Endothelial cell of umbilical vein (primary cell): ENCODE measurements around the gene LRTM2. TPM values are rescaled to one million over a fixed set of nuclear protein-coding genes. Genes with fewer than 3 reads are reported as not detected.

Experiments
- BruUV-seq: library from RNA; stranded (reverse); fragments of 400-500 nt; replicated peaks from 2 replicates; lab custom pipeline; 2021; lab: Mats Ljungman, UMichigan
- CTCF ChIA-PET: fragments of 300-600, 350-600 bp; sonication (Branson Sonifier 250); formaldehyde crosslinking; loops from one replicate; lab custom pipeline; 2021; ENCODE audit warnings: antibody characterized with exemption, inconsistent platforms; lab: Charles Lee
- POLR2A ChIA-PET: fragments of 300-600, 350-600 bp; sonication (Branson Sonifier 250); formaldehyde crosslinking; loops from one replicate; lab custom pipeline; 2021; ENCODE audit warnings: antibody characterized with exemption, inconsistent platforms; lab: Charles Lee
- DNase-seq: peaks from one replicate; pipeline ENCODE4 v3.0.0-alpha.2; 2011; ENCODE audit warnings: low read depth, low spot score
- FAIRE-seq: peaks from 2 replicates; lab custom pipeline; 2011; peaks lifted over from hg19 to GRCh38; lab: Jason Lieb, UNC
- H2AFZ ChIP-seq: 2 replicates; pipeline ENCODE4 v1.6.0; 2012; ENCODE audit warnings: low read depth, low read length, control low read depth, inconsistent platforms
- H3K27ac ChIP-seq: 2 replicates; pipeline ENCODE4 v1.5.1; 2011; ENCODE audit warnings: low read depth, mild to moderate bottlenecking, control low read depth, low read length, moderate library complexity; ENCODE audit not compliant: insufficient read depth
- H3K27me3 ChIP-seq, 2 experiments: 2 replicates each; pipeline versions ENCODE4 v1.6.0 to v1.6.1; 2011; ENCODE audit warnings: low read length in 2 of 2, mixed read lengths in 1 of 2; ENCODE audit not compliant: control insufficient read depth in 2 of 2, insufficient read depth in 2 of 2
- H3K36me3 ChIP-seq, 2 experiments: 2 replicates in 1 of 2; 3 replicates in 1 of 2; pipeline ENCODE4 v1.5.1; 2011; ENCODE audit warnings: low read length in 2 of 2, mild to moderate bottlenecking in 1 of 2, moderate library complexity in 1 of 2; ENCODE audit not compliant: control insufficient read depth in 2 of 2, insufficient read depth in 2 of 2; ENCODE audit errors: extremely low read depth in 1 of 2
- H3K4me1 ChIP-seq: 3 replicates; pipeline ENCODE4 v1.5.1; 2011; ENCODE audit warnings: mild to moderate bottlenecking, low read length; ENCODE audit not compliant: control insufficient read depth, insufficient read depth; ENCODE audit errors: extremely low read depth
- H3K4me2 ChIP-seq: 2 replicates; pipeline ENCODE4 v1.6.1; 2011; ENCODE audit warnings: low read length, control low read depth, mixed read lengths; ENCODE audit not compliant: insufficient read depth
- H3K4me3 ChIP-seq, 3 experiments: fragments of 200-600 bp in 1 of 3; sonication (generic), shearing (Covaris generic) in 1 of 3; replicated peaks in 1 of 3; 2 replicates each; pipeline ENCODE4 v1.5.1; 2011 to 2016; ENCODE audit warnings: control low read depth in 3 of 3, low read length in 3 of 3, mild to moderate bottlenecking in 2 of 3, inconsistent platforms in 1 of 3, low read depth in 1 of 3, moderate library complexity in 1 of 3; ENCODE audit not compliant: insufficient read depth in 1 of 3
- H3K79me2 ChIP-seq: 2 replicates; pipeline ENCODE4 v1.6.0; 2012; ENCODE audit warnings: low read length, inconsistent platforms; ENCODE audit not compliant: control insufficient read depth, insufficient read depth
- H3K9ac ChIP-seq: replicated peaks from 2 replicates; pipeline ENCODE3; 2011; ENCODE audit warnings: low read length, control low read depth; ENCODE audit not compliant: insufficient read depth; ENCODE audit errors: extremely low read depth
- H3K9me1 ChIP-seq: replicated peaks from 3 replicates; pipeline ENCODE4 v1.6.0; 2011; ENCODE audit warnings: mild to moderate bottlenecking, low read length; ENCODE audit not compliant: control insufficient read depth, insufficient read depth; ENCODE audit errors: extremely low read depth
- H3K9me3 ChIP-seq: replicated peaks from 2 replicates; pipeline ENCODE4 v1.5.1; 2012; ENCODE audit warnings: low read length, inconsistent platforms; ENCODE audit not compliant: control insufficient read depth, insufficient read depth
- H4K20me1 ChIP-seq: replicated peaks from 2 replicates; pipeline ENCODE3; 2011; ENCODE audit warnings: mild to moderate bottlenecking, low read length; ENCODE audit not compliant: control insufficient read depth, insufficient read depth; ENCODE audit errors: extremely low read depth
- EZH2 ChIP-seq: IDR thresholded peaks from 2 replicates; pipeline ENCODE4 v1.6.1; 2012; ENCODE audit warnings: borderline replicate concordance, low read depth, mild to moderate bottlenecking, moderate library complexity, low read length, inconsistent platforms; ENCODE audit not compliant: severe bottlenecking
- FOS ChIP-seq: IDR thresholded peaks from 2 replicates; pipeline ENCODE4 v1.6.1; 2011; ENCODE audit warnings: mild to moderate bottlenecking, low read length, moderate library complexity, borderline replicate concordance; ENCODE audit not compliant: insufficient read depth
- GATA2 ChIP-seq: IDR thresholded peaks from 2 replicates; pipeline ENCODE4 v1.7.0; 2011; ENCODE audit warnings: low read depth, mild to moderate bottlenecking, moderate library complexity, mixed read lengths, low read length; ENCODE audit not compliant: insufficient read length, insufficient read depth
- JUN ChIP-seq: IDR thresholded peaks from 2 replicates; pipeline ENCODE4 v1.6.1; 2011; ENCODE audit warnings: borderline replicate concordance, low read depth; ENCODE audit not compliant: insufficient read length, insufficient read depth
- MYC ChIP-seq: IDR thresholded peaks from one replicate; pipeline ENCODE4 v1.6.1; 2011; ENCODE audit warnings: mild to moderate bottlenecking, low read depth, low read length
- POLR2A ChIP-seq: IDR thresholded peaks from 2 replicates; pipeline ENCODE4 v1.6.1; 2012; ENCODE audit warnings: low read depth, mild to moderate bottlenecking, control low read depth, low read length
- POLR2AphosphoS5 ChIP-seq: IDR thresholded peaks from 2 replicates; pipeline ENCODE4 v1.6.1; 2012; ENCODE audit warnings: low read depth, mild to moderate bottlenecking, control low read depth, low read length, moderate library complexity; ENCODE audit not compliant: insufficient read depth
- dilution Hi-C: fragments of 300-500 bp; cut with MboI; formaldehyde crosslinking; loops from one replicate; pipeline ENCODE4 v1.15.0; 2019; ENCODE audit warnings: low sequenced_read_pairs; ENCODE audit not compliant: extremely low pct_ligation_motif_present
- intact Hi-C: fragments of 100-400 bp; cut with micrococcal nuclease; formaldehyde crosslinking; loops from one replicate; pipeline ENCODE4 v1.10.0; 2022
- polyA plus RNA-seq, 4 experiments: library from polyadenylated mRNA; depleted of rRNA in 3 of 4; stranded (reverse) in 3 of 4; unstranded in 1 of 4; fragments of >200 nt; gene quantifications; 2 replicates each; pipeline versions ENCODE4 v1.2.1 to v1.2.3, GENCODE V29; 2011 to 2012; ENCODE audit warnings: missing spikeins in 1 of 4
- total RNA-seq: library from RNA; stranded (reverse); gene quantifications from 2 replicates; pipeline ENCODE4 v1.2.3, GENCODE V29; 2021
- TF ChIP-seq, protein P1 (sequence below): IDR thresholded peaks from 2 replicates; pipeline ENCODE4 v1.6.1; 2011; ENCODE audit not compliant: insufficient read depth, insufficient read length
- TF ChIP-seq, protein P2 (sequence below), 2 donors: IDR thresholded peaks; 1 replicate in 1 of 2; 2 replicates in 1 of 2; pipeline ENCODE4 v1.5.1; 2011; ENCODE audit warnings: low read length in 2 of 2, mild to moderate bottlenecking in 2 of 2, moderate library complexity in 2 of 2, control low read depth in 1 of 2, inconsistent platforms in 1 of 2, low read depth in 1 of 2; ENCODE audit not compliant: insufficient read depth in 1 of 2; ENCODE audit errors: extremely low read depth in 1 of 2

Gene LRTM2
- total and polyA plus RNA-seq, 2 donors (not counting 3 experiments of a cell fraction or from before 2014, with no cell fraction given): not detected

DNA sequence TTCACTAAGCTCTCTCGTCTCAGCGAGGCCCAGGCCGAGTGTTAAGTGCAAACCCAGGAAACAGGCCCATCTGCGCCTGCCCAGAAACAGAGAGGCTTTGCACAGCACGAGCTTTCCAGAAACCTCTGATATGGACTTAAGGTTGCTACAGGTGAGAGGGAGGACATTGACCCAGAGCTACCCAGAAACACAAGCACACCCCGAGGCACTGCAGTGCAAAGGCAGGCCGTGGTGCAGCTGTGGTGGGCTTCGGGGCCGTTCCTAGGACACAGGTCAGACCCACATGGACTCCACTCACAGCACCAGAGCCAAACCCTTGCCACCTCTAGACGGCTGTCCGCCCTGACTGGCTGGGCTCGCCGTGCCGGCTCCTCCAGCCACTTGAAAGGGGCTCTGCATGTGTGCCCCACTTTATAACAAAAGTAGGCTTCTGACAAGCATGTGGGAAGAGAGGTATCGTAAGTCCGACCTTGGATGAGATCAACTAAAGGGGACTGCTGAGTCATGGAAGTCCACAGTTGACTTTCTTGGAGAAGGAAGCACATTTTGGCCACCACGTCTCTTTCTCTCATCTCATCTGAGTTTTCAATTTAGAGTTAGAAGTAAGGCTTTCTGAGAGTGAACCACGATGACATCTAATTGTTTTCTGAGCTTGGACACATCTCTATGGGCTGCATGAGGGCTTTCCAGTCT, 59.9 kb downstream of the LRTM2 start:
- no peaks in the 10 kb centered on the region for H3K27me3 ChIP-seq

DNA sequence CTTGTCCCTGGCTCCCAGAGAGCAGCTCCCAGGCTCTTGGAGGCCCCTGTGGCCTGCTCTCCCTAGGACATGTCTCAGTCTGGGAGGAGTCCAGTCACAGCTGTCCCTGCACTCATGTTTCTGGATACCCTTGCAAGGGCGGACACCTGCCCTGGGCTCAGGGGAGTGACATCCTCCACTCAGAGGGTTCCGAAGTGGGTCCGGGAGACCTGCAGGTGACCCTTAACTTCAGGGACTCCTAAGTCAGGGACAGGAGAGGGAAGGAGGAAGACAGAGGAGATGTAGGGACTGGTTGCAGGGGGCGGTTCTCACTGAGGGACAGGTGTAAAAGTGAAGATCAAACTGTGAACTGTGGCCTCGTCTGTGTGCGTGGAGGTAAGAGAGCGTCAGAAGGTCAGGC, 60.5 kb downstream of the LRTM2 start:
- Histone ChIP-seq H3K4me2 (no peak overlapping the region), H3K27ac (no peak overlapping the region), H3K9ac (no peak overlapping the region), H3K79me2 (no peaks in the 10 kb centered on the region), H3K4me3 (no peak overlapping the region), H3K27me3 (no peaks in the 10 kb centered on the region), H2AFZ (no peak overlapping the region), H4K20me1 (no peaks in the 10 kb centered on the region), H3K9me3 (no peaks in the 10 kb centered on the region), H3K4me1 (no peaks in the 10 kb centered on the region), H3K36me3 (no peaks in the 10 kb centered on the region), H3K9me1 (no peaks in the 10 kb centered on the region)
- BruUV-seq: no TSS peak
- POLR2A ChIA-PET: no interaction called here
- CTCF ChIA-PET: interaction anchor here (0.9 to 1.7 kb wide), 2 partner anchors 11 to 13 kb away, joined by 3 to 5 read pairs; no protein-coding TSS in a partner anchor
- DNase-seq (no peak), FAIRE-seq (no peak)
- dilution Hi-C loops: no loop called here
- TF ChIP-seq GATA2 (no peak), POLR2A (no peak), POLR2AphosphoS5 (no peak), MYC (no peak), EZH2 (no peak), JUN (no peak), FOS (no peak)
- TF ChIP-seq, protein P1, sequence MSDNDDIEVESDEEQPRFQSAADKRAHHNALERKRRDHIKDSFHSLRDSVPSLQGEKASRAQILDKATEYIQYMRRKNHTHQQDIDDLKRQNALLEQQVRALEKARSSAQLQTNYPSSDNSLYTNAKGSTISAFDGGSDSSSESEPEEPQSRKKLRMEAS: no peak
- TF ChIP-seq, protein P2, sequence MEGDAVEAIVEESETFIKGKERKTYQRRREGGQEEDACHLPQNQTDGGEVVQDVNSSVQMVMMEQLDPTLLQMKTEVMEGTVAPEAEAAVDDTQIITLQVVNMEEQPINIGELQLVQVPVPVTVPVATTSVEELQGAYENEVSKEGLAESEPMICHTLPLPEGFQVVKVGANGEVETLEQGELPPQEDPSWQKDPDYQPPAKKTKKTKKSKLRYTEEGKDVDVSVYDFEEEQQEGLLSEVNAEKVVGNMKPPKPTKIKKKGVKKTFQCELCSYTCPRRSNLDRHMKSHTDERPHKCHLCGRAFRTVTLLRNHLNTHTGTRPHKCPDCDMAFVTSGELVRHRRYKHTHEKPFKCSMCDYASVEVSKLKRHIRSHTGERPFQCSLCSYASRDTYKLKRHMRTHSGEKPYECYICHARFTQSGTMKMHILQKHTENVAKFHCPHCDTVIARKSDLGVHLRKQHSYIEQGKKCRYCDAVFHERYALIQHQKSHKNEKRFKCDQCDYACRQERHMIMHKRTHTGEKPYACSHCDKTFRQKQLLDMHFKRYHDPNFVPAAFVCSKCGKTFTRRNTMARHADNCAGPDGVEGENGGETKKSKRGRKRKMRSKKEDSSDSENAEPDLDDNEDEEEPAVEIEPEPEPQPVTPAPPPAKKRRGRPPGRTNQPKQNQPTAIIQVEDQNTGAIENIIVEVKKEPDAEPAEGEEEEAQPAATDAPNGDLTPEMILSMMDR (IDR thresholded peaks at IDR 0.05; ENCODE audit: extremely low read depth in 1 of 2, insufficient read depth in 1 of 2, low read depth in 1 of 2, low read length in 2 of 2): no peak
- intact Hi-C loops: no loop called here

More for the DNA sequence above, 59.9 kb downstream of the LRTM2 start:
- no TSS peak for BruUV-seq
- DNase-seq (no peak), FAIRE-seq (no peak)
- Histone ChIP-seq H3K4me2 (no peak overlapping the region), H3K9ac (no peak overlapping the region), H3K36me3 (no peaks in the 10 kb centered on the region), H3K4me1 (no peaks in the 10 kb centered on the region), H3K27ac (no peak overlapping the region), H3K4me3 (no peak overlapping the region), H3K9me3 (no peaks in the 10 kb centered on the region), H4K20me1 (no peaks in the 10 kb centered on the region), H3K9me1 (no peaks in the 10 kb centered on the region), H3K79me2 (no peaks in the 10 kb centered on the region), H2AFZ (no peak overlapping the region)
- TF ChIP-seq GATA2 (no peak), FOS (no peak), MYC (no peak), POLR2A (no peak)
- CTCF ChIA-PET: interaction anchor here (0.9 to 1.7 kb wide), 2 partner anchors 11 to 12 kb away, joined by 3 to 5 read pairs; no protein-coding TSS in a partner anchor
- dilution Hi-C loops (no loop called here), intact Hi-C loops (no loop called here)
- POLR2A ChIA-PET: no interaction called here
